ENCODE measurements around the gene CPA4. TPM values are rescaled to one million over a fixed set of nuclear protein-coding genes. Genes with fewer than 3 reads are reported as not detected.

Gene CPA4
- total RNA-seq, 1 experiment from 2014 or later = 98.8 TPM

GRCh38 chr7:130364451-130364850 is 71.5 kb downstream of the CPA4 start:
- no peak for DNase-seq (ENCODE audit: low read depth)

DNA sequence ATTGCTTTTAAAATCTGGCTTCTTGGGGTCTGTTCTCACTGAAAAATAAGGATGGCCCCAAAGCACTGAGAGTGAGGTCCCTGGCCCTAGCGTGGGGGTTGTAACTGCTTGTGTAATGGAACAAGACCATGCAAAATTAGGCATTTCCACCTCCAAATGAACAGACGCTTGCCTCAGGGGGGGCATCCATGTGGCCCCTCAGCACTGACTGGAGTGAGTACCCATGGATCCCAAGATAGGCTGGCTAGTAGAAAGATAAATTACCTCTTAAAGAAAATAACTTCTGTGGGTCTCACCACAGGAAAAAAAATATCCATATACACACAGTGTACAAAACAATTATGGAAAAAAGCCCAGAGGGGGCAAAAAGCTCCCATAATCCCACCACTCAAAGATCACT is 72.1 kb downstream of the CPA4 start:
- DNase-seq (ENCODE audit: low read depth) = peak; percentile 53

- peak; percentile 96 for DNase-seq (ENCODE audit: low read depth)
Measured at GRCh38 chr7:130365511-130366441, 72.8 kb downstream of the CPA4 start.

- peak; percentile 59 for DNase-seq (ENCODE audit: low read depth)
Measured at GRCh38 chr7:130366564-130366963, 73.6 kb downstream of the CPA4 start.

DNA sequence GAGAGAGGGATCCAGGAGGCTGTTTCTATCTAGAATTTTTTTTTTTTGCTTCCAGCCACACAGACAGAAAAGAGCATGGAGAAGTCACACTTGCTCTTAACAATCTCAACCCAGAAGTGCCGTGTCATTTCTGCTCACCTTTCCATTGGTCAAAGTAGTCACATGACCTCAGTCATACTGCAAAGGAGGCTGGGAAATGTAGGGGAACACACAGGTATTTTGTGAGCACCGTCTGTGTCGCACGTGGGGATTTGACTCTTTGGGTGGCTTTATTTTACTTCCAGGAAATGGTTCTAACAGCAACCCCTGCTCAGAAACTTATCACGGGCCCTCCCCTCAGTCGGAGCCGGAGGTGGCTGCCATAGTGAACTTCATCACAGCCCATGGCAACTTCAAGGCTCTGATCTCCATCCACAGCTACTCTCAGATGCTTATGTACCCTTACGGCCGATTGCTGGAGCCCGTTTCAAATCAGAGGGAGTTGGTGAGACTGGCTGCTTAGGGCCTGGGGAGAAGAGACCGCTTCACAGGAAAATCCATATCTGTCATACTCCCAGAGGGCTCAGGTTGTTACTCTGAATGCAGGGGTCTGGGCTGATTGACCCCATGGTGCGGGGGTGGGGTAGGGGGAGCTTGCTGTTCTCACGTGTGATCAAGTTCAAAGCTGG is 74.3 kb downstream of the CPA4 start:
- no peak for DNase-seq (ENCODE audit: low read depth)

DNA sequence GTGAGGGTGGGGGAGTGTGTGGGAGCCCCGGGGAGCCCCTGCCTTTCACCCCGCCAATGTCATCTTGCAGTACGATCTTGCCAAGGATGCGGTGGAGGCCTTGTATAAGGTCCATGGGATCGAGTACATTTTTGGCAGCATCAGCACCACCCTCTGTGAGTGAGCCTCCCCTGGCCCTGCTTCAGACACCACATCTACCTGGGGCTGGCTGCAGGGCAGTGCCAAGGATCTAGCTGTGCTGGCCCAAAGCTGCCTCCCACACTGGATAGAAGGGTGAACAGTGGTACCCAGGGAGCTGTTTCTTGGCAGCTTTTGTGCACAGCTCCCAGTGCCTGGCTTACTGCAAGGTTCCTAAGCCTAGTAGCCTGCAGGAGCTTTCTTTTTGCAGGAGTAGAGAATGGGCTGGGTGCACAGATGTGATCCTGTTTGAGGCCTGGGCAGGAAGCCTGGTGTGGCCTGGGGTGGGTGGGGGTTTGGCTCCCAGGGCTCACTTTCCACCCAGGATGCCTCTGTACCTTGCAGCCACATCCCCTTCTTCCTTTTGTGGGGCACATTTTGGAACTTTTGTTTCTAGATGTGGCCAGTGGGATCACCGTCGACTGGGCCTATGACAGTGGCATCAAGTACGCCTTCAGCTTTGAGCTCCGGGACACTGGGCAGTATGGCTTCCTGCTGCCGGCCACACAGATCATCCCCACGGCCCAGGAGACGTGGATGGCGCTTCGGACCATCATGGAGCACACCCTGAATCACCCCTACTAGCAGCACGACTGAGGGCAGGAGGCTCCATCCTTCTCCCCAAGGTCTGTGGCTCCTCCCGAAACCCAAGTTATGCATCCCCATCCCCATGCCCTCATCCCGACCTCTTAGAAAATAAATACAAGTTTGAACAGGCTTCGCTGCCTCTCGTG is 75.1 kb downstream of the CPA4 start:
- no peak for DNase-seq (ENCODE audit: low read depth)

DNA sequence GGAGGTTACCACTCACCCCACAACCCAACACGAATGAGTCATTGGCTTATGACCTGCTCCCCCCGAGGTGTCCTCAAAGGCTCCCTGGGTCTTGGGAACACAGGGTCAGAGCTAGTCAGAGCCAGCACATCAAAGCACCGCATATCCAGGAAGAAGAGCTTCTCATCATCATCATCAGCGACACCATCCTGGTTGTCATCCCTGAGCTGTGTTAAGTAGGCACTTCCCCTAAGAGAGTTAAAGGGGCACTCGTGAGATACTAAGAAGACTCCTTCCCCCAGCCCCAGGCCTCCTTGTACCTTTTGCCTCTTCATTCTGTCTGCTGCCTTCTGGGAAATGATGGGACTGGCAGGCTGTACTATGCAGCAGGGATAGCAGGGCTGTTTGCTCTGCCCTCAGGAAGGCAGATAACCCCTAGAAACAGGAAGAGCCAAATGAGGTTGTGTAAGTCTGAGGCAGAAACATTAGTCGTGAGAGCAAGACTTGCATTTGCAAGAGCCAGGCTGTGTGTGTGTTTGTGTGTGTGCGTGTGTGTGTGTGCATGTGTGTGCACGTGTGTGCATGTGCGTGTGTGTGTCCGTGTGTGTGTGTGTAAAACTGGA is 76.2 kb downstream of the CPA4 start:
- peak; percentile 90 for DNase-seq (ENCODE audit: low read depth)

- peak; percentile 58 for DNase-seq (ENCODE audit: low read depth)
Measured at GRCh38 chr7:130369831-130370550, 77.0 kb downstream of the CPA4 start.

DNA sequence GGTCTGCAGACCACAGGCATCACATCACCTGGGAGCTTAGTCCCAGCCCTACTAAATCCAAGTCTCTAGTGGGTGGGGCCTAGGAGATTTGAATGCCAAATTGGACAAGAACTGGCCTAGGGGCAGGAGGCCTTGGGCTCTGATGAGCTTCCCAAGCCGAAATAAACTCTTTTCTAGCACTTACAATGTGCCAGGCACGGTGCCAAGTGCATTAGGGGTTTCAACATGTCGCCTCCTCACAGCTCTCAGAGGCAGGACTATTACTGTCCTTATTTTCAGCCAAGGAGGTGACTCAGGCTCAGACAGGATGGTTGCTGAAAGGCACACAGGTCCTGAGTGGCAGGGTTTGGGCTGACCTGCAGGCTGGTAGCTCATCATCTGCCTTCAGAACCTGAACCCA is 78.1 kb downstream of the CPA4 start:
- peak; percentile 81 for DNase-seq (ENCODE audit: low read depth)

GRCh38 chr7:130372402-130373165 is 79.6 kb downstream of the CPA4 start:
- no peak for DNase-seq (ENCODE audit: low read depth)

Other genes starting within 250 kb of the CPA4 start
- 75.4 and 116 TPM in 2 replicates for gene ZC3HC1, start 241.8 kb upstream of the CPA4 start, total RNA-seq (2014; rRNA removed; shearing (Covaris generic))
- 24.5 and 28.5 TPM in 2 replicates for gene KLHDC10, start 222.6 kb upstream of the CPA4 start, total RNA-seq (2014; rRNA removed; shearing (Covaris generic))
- gene TMEM209, start 87.8 kb upstream of the CPA4 start, total RNA-seq (2014; rRNA removed; shearing (Covaris generic)) = 30.9 and 46.7 TPM in 2 replicates
- not detected in 2 replicates for gene SSMEM1, start 85.3 kb upstream of the CPA4 start, total RNA-seq (2014; rRNA removed; shearing (Covaris generic))
- 0.11 TPM in 1 of 2 replicates, not detected in the other for gene CPA2, start 26.3 kb upstream of the CPA4 start, total RNA-seq (2014; rRNA removed; shearing (Covaris generic))
- gene CPA5, start 51.7 kb downstream of the CPA4 start, total RNA-seq (2014; rRNA removed; shearing (Covaris generic)) = 0.06 TPM in 1 of 2 replicates, not detected in the other
- gene CPA1, start 87.3 kb downstream of the CPA4 start, total RNA-seq (2014; rRNA removed; shearing (Covaris generic)) = not detected in 2 replicates
- gene CEP41, start 147.9 kb downstream of the CPA4 start, total RNA-seq (2014; rRNA removed; shearing (Covaris generic)) = 33.1 and 43.9 TPM in 2 replicates
- 566 and 568 TPM in 2 replicates for gene MEST, start 198.9 kb downstream of the CPA4 start, total RNA-seq (2014; rRNA removed; shearing (Covaris generic))

Measured in Daoy (cell line).